ENCODE data around the gene AHDC1.

DNA sequence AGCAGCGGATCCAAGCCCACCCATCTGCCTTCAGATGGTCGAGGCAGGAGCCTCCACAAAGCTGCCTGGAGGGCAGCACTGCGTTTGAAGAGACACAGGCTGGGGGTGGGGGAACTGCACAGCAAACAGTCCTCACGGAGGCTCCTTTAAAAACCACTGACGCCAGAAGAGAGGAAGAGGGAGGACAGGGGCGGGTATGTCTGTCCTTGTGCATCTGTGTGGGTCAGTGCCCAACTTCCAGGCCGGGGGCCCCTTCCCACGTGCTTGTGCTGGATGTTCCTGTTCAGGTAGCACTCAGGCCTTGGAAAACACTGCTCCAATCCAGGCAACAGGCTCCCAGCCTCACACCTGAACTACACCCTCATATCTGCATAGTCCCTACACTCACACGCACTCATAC lies 7.7 kb downstream of the AHDC1 start:
- TF ChIP-seq, protein P1, sequence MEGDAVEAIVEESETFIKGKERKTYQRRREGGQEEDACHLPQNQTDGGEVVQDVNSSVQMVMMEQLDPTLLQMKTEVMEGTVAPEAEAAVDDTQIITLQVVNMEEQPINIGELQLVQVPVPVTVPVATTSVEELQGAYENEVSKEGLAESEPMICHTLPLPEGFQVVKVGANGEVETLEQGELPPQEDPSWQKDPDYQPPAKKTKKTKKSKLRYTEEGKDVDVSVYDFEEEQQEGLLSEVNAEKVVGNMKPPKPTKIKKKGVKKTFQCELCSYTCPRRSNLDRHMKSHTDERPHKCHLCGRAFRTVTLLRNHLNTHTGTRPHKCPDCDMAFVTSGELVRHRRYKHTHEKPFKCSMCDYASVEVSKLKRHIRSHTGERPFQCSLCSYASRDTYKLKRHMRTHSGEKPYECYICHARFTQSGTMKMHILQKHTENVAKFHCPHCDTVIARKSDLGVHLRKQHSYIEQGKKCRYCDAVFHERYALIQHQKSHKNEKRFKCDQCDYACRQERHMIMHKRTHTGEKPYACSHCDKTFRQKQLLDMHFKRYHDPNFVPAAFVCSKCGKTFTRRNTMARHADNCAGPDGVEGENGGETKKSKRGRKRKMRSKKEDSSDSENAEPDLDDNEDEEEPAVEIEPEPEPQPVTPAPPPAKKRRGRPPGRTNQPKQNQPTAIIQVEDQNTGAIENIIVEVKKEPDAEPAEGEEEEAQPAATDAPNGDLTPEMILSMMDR (IDR thresholded peaks at IDR 0.05): no peak
- TF ChIP-seq POLR2A (IDR thresholded peaks at IDR 0.05) (no peak), EP300 (IDR thresholded peaks at IDR 0.05) (no peak)
